ENCODE results near the gene OLA1. TPM values are rescaled to one million over a fixed set of nuclear protein-coding genes. Genes with fewer than 3 reads are reported as not detected.

The OLA1 gene
- total RNA-seq, 2 donors from 2014 or later: 75.6 to 92.8 TPM

DNA sequence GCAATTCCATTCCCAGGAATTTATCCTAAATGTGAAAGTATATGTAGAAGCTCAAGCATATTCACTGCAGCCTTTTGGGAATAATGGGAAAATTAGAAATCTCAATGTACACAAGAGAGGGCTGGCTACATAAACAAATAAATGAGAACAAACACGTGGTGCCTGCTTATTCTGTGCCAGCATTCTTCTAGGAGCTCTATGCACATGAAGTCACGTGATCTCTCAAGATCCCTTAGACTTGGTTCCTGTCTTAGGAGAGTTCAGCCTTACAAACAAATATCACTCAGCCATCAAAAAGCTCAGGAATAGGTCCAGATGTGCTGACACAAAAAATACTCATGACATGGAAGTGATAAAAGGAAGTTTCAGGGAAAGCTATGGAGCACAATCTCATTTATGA, 190.3 kb downstream of the OLA1 start:
- Histone ChIP-seq H3K27me3 (no peaks in the 10 kb centered on the region), H3K36me3 (no peaks in the 10 kb centered on the region), H3K9ac (ENCODE audit: low read depth in 2 of 2, low read length in 2 of 2) (no peak overlapping the region), H3K4me3 (no peak overlapping the region), H3K27ac (no peak overlapping the region), H3K9me3 (no peaks in the 10 kb centered on the region), H3K4me1 (no peaks in the 10 kb centered on the region)
- TF ChIP-seq, protein P1, sequence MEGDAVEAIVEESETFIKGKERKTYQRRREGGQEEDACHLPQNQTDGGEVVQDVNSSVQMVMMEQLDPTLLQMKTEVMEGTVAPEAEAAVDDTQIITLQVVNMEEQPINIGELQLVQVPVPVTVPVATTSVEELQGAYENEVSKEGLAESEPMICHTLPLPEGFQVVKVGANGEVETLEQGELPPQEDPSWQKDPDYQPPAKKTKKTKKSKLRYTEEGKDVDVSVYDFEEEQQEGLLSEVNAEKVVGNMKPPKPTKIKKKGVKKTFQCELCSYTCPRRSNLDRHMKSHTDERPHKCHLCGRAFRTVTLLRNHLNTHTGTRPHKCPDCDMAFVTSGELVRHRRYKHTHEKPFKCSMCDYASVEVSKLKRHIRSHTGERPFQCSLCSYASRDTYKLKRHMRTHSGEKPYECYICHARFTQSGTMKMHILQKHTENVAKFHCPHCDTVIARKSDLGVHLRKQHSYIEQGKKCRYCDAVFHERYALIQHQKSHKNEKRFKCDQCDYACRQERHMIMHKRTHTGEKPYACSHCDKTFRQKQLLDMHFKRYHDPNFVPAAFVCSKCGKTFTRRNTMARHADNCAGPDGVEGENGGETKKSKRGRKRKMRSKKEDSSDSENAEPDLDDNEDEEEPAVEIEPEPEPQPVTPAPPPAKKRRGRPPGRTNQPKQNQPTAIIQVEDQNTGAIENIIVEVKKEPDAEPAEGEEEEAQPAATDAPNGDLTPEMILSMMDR (IDR thresholded peaks at IDR 0.05): no peak
- no peak for DNase-seq
- intact Hi-C loops (cut with DNase I): no loop called here

DNA sequence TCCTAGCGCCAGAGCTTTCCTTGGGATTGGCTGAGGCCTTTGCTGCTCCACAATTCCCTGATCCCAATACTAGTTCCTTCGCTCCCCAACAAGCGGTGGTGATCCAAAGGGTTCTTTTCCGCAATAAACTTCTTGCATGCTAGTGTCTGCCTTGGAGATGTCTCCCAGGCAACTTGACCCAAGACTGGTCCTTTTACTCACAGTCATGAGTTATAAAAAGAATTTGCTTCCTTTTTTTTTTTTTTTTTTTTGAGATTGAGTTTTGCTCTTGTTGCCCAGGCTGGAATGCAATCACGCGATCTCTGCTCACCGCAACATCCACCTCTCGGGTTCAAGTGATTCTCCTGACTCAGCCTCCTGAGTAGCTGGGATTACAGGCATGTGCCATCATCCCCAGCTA, 193.4 kb downstream of the OLA1 start:
- intact Hi-C loops (cut with DNase I): no loop called here
- Histone ChIP-seq H3K9me3 (no peaks in the 10 kb centered on the region), H3K4me1 (peaks cover 7% of the 10 kb centered on the region), H3K4me3 (no peak overlapping the region), H3K36me3 (no peaks in the 10 kb centered on the region), H3K27me3 (no peaks in the 10 kb centered on the region), H3K9ac (ENCODE audit: low read depth in 2 of 2, low read length in 2 of 2) (no peak overlapping the region), H3K27ac (no peak overlapping the region)
- TF ChIP-seq, protein P1 (IDR thresholded peaks at IDR 0.05): no peak
- DNase-seq: no peak

DNA sequence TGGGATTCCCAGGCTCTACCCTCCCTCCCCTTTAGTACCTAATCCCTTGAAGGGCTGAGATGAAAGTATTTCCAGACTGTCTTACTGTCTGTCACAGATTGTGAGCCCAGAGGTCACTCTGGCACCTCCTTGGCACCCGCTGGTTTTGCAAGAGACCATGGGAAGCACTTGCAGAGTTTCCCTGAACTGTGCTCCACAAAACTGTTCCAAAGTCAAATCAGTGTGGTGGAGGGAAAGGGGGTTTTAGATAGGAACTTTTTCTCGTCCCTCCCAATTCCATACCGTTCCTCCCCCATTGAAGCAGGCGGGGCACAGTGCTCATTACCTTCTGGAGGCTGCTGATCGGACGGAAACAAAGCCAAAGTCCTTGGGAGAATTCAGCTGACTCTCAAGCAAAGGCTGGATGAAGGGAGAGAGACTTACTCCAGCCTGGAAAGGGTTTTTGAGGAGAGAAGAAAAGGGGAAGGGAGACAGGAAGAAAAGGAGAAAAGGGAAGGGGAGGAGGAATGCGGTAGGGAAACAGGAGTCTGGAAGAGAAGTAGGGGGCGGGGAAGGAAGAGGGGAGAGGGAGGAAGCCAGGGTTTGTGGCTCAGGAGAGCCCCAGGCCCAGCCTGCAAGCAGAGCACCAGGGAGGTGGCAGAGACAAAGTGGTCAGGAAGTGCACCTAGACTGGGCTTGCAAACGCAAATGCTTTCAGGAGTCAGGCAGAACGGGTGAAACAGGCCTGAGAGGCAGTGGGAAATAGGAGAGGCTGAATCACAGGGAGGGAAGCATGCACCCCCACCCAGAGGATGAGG, 194.8 kb downstream of the OLA1 start:
- Histone ChIP-seq H3K27ac (no peak overlapping the region), H3K4me3 (no peak overlapping the region), H3K4me1 (peaks cover 7% of the 10 kb centered on the region), H3K36me3 (no peaks in the 10 kb centered on the region), H3K9me3 (no peaks in the 10 kb centered on the region), H3K27me3 (no peaks in the 10 kb centered on the region), H3K9ac (ENCODE audit: low read depth in 2 of 2, low read length in 2 of 2) (no peak overlapping the region)
- intact Hi-C loops (cut with DNase I): no loop called here
- no peak for DNase-seq
- TF ChIP-seq, protein P1 (IDR thresholded peaks at IDR 0.05): no peak

DNA sequence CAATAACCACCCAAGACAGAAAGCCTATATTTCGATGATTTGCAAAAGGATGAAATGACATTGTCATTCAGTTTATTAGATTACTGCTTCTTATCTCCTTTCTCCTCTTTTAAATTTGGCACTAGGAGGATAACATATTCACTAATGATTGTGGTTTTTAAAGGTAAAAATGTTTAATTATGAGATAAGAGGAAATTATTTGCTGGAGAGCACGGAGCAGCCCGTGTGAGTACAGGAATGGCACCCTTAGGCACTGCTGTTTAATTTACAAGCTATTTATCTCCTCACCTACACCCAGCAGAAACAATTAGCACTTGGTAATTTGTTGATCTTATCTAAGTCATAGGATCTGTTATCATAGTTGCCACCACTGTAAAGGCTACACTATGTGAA, 195.8 kb downstream of the OLA1 start:
- Histone ChIP-seq H3K4me3 (no peak overlapping the region), H3K27ac (no peak overlapping the region), H3K9ac (ENCODE audit: low read depth in 2 of 2, low read length in 2 of 2) (no peak overlapping the region), H3K36me3 (no peaks in the 10 kb centered on the region), H3K9me3 (no peaks in the 10 kb centered on the region), H3K27me3 (no peaks in the 10 kb centered on the region), H3K4me1 (peaks cover 7% of the 10 kb centered on the region)
- intact Hi-C loops (cut with DNase I): no loop called here
- no peak for DNase-seq
- TF ChIP-seq, protein P1 (IDR thresholded peaks at IDR 0.05): no peak

DNA sequence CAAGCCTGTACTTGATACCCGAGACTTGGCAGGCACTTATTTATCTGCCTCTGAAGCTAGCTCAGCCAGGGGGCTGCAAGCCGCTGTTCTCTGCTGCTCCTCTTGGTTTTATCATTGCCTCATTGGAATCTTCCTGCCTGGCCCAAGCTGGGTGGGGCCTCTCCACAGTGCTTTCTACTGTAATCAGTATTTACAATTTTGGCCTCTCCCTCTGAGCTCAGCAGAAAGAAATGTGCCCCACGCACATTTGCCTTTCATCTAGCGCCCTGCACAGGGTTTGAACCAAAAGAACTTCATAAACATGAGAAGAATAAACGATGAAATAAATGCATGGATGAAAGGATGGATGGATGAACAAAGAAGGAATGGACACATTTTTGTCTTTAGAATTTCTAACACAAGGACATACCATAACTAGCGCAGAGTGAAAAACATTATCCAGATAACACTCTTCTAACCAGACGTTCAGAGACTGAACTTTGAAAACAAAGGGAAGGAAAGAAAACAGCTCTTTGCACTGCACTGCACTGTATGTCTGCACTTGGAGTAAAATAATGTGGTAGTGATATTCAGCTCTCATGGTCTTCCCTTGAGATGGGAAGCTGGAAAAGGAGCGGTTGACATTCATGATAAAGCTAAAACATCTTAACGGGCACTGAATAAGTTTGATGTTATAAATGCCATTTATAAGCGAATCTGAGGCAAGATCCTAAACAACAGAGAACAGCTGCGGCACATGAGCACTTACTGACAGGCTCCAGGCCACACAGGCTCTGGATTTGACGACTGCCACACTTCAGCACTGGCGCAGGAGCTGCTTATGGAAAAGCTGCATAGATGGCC, 196.4 kb downstream of the OLA1 start:
- Histone ChIP-seq H3K4me3 (no peak overlapping the region), H3K36me3 (no peaks in the 10 kb centered on the region), H3K27ac (no peak overlapping the region), H3K9me3 (no peaks in the 10 kb centered on the region), H3K9ac (ENCODE audit: low read depth in 2 of 2, low read length in 2 of 2) (no peak overlapping the region), H3K4me1 (peaks cover 7% of the 10 kb centered on the region), H3K27me3 (no peaks in the 10 kb centered on the region)
- intact Hi-C loops (cut with DNase I): no loop called here
- peak; percentile 59 for DNase-seq
- TF ChIP-seq, protein P1 (IDR thresholded peaks at IDR 0.05): no peak
